Neural progenitor cell (in vitro differentiated cells): ENCODE data around the gene POLE. TPM values are rescaled to one million over a fixed set of nuclear protein-coding genes. Genes with fewer than 3 reads are reported as not detected.

Experiments used
- DNase-seq: peaks from one replicate; pipeline ENCODE4 v3.0.0-alpha.2; 2016; ENCODE audit warnings: low spot score
- H2AFZ ChIP-seq: fragments of 200-600 bp; sonication (generic); replicated peaks from 2 replicates; pipeline ENCODE4 v1.6.1; 2016; ENCODE audit warnings: antibody characterized with exemption
- H3F3A ChIP-seq: fragments of 200-600 bp; sonication (generic); 2 replicates; pipeline ENCODE4 v1.6.1; 2016; ENCODE audit warnings: antibody characterized with exemption, low read depth
- H3K27ac ChIP-seq: fragments of 200-600 bp; sonication (generic); 2 replicates; pipeline ENCODE4 v1.5.1; 2016; ENCODE audit warnings: mild to moderate bottlenecking
- H3K27me3 ChIP-seq: fragments of 200-600 bp; sonication (generic); 2 replicates; pipeline ENCODE4 v1.6.1; 2016; ENCODE audit warnings: mild to moderate bottlenecking, moderate library complexity
- H3K36me3 ChIP-seq: fragments of 200-600 bp; sonication (generic); 2 replicates; pipeline ENCODE4 v1.5.1; 2016
- H3K4me1 ChIP-seq: fragments of 200-600 bp; sonication (generic); 2 replicates; pipeline ENCODE4 v1.6.1; 2016; ENCODE audit warnings: mixed run types
- H3K4me2 ChIP-seq: fragments of 200-600 bp; sonication (generic); 2 replicates; pipeline ENCODE4 v1.6.1; 2016
- H3K4me3 ChIP-seq: fragments of 200-600 bp; sonication (generic); 2 replicates; pipeline ENCODE4 v1.5.1; 2016
- H3K79me2 ChIP-seq: fragments of 200-600 bp; sonication (generic); 2 replicates; pipeline ENCODE4 v1.6.1; 2016; ENCODE audit warnings: low read depth
- H3K9ac ChIP-seq: fragments of 200-600 bp; sonication (generic); 2 replicates; pipeline ENCODE4 v1.6.1; 2016
- H3K9me3 ChIP-seq: fragments of 200-600 bp; sonication (generic); 2 replicates; pipeline ENCODE4 v1.5.1; 2016; ENCODE audit warnings: low read depth
- H4K20me1 ChIP-seq: fragments of 200-600 bp; sonication (generic); 2 replicates; pipeline ENCODE4 v1.6.1; 2016; ENCODE audit warnings: low read depth
- H3K27ac Mint-ChIP-seq: 3 replicates; pipeline ENCODE4 v1.8.0; 2021; ENCODE audit warnings: mixed read lengths
- H3K27me3 Mint-ChIP-seq: 2 replicates; pipeline ENCODE4 v1.8.0; 2022; ENCODE audit warnings: low read depth, mild to moderate bottlenecking, inconsistent platforms, moderate library complexity, mixed read lengths; ENCODE audit not compliant: insufficient read depth
- H3K36me3 Mint-ChIP-seq: 3 replicates; pipeline ENCODE4 v1.8.0; 2021; ENCODE audit warnings: mixed read lengths
- H3K4me1 Mint-ChIP-seq: 3 replicates; pipeline ENCODE4 v1.8.0; 2021; ENCODE audit warnings: mixed read lengths
- H3K4me3 Mint-ChIP-seq: 3 replicates; pipeline ENCODE4 v1.8.0; 2021; ENCODE audit warnings: mild to moderate bottlenecking, moderate library complexity, mixed read lengths
- H3K9me3 Mint-ChIP-seq: 3 replicates; pipeline ENCODE4 v1.8.0; 2020; ENCODE audit warnings: mixed read lengths
- EZH2 ChIP-seq: fragments of 200-600 bp; sonication (generic); IDR thresholded peaks from 2 replicates; pipeline ENCODE4 v1.6.1; 2017; ENCODE audit warnings: antibody characterized with exemption, mild to moderate bottlenecking, moderate library complexity
- EZH2phosphoT487 ChIP-seq: fragments of 200-600 bp; sonication (generic); IDR thresholded peaks from 2 replicates; pipeline ENCODE4 v1.6.1; 2017; ENCODE audit warnings: antibody characterized with exemption
- total RNA-seq: library from RNA; depleted of rRNA; stranded (reverse); fragments of >200 nt; gene quantifications from 2 replicates; pipeline ENCODE4 v1.2.3, GENCODE V29; 2015; ENCODE audit warnings: low replicate concordance
- TF ChIP-seq, protein P1 (sequence below): fragments of 200-600 bp; sonication (generic); IDR thresholded peaks from 2 replicates; pipeline ENCODE4 v1.5.1; 2017; ENCODE audit warnings: antibody characterized with exemption, mild to moderate bottlenecking

The POLE gene
- total RNA-seq, 1 donor from 2014 or later, result 46.8 TPM

GRCh38 chr12:132592282-132592970 is 94.7 kb downstream of the POLE start:
- no peak overlapping the region for H3K4me2 ChIP-seq
- Mint-ChIP-seq H3K27ac (no peak overlapping the region), H3K9me3 (peaks cover 2% of the 10 kb centered on the region), H3K4me3 (no peak overlapping the region), H3K27me3 (peaks cover 8% of the 10 kb centered on the region), H3K4me1 (peaks cover 12% of the 10 kb centered on the region), H3K36me3 (no peaks in the 10 kb centered on the region)
- DNase-seq, result no peak
- no peaks in the 10 kb centered on the region for H3K36me3 ChIP-seq
- no peak overlapping the region for H2AFZ ChIP-seq
- peaks cover under 1% of the 10 kb centered on the region for H4K20me1 ChIP-seq
- H3K9ac ChIP-seq, result no peak overlapping the region
- H3K27ac ChIP-seq, result no peak overlapping the region
- no peaks in the 10 kb centered on the region for H3K9me3 ChIP-seq
- peaks cover 100% of the 10 kb centered on the region for H3K27me3 ChIP-seq
- peaks cover 5% of the 10 kb centered on the region for H3F3A ChIP-seq
- TF ChIP-seq, protein P1, sequence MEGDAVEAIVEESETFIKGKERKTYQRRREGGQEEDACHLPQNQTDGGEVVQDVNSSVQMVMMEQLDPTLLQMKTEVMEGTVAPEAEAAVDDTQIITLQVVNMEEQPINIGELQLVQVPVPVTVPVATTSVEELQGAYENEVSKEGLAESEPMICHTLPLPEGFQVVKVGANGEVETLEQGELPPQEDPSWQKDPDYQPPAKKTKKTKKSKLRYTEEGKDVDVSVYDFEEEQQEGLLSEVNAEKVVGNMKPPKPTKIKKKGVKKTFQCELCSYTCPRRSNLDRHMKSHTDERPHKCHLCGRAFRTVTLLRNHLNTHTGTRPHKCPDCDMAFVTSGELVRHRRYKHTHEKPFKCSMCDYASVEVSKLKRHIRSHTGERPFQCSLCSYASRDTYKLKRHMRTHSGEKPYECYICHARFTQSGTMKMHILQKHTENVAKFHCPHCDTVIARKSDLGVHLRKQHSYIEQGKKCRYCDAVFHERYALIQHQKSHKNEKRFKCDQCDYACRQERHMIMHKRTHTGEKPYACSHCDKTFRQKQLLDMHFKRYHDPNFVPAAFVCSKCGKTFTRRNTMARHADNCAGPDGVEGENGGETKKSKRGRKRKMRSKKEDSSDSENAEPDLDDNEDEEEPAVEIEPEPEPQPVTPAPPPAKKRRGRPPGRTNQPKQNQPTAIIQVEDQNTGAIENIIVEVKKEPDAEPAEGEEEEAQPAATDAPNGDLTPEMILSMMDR, result no peak
- TF ChIP-seq EZH2phosphoT487, result no peak
- no peak for TF ChIP-seq EZH2
- H3K79me2 ChIP-seq, result no peaks in the 10 kb centered on the region
- no peaks in the 10 kb centered on the region for H3K4me1 ChIP-seq
- no peak overlapping the region for H3K4me3 ChIP-seq

DNA sequence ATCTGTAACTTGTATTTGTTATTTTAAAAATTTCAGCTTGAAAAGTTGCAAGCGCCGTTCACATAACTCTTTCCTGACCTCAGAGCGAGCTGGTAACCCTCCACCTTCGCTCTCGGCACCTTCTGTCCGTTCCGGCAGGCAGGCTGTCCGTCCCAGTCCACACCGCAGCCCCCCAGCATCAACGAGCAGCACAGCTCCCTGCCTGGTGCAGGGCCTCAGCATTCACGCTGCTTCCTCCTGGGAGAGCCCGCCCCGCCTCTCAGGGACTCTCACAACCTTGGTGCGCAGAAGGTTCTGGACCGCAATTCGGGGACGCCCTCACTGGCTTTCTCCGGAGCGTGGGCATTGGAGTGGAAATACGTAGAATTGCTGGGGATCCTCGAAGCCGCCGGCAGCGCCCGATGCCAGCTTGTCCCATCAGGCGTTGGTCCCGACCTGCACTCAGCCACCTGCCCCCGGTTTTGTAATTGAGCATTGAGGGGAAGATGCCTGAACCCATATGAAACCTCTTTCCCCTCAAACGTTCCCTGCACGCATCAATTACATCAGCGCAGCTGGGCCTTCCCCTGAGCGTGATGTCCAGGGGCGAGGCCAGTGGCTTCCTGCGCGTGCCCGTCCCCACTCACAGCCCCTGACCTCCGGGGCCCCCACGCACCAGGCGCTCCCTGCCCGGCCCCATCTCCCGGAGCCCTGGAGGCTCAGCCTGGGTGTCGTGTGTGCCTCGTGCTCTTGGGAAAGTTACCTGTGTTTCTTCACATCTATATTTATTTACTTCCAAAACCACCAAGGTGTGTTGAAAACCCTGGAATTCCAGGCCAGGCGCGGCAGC is 95.8 kb downstream of the POLE start:
- Histone ChIP-seq H3K79me2 (no peaks in the 10 kb centered on the region), H4K20me1 (no peaks in the 10 kb centered on the region), H3K27me3 (peaks cover 100% of the 10 kb centered on the region), H3K27ac (no peak overlapping the region), H3K36me3 (no peaks in the 10 kb centered on the region), H3K4me3 (no peak overlapping the region), H3K4me1 (no peaks in the 10 kb centered on the region), H3F3A (no peaks in the 10 kb centered on the region), H3K9me3 (no peaks in the 10 kb centered on the region), H3K4me2 (no peak overlapping the region), H3K9ac (no peak overlapping the region), H2AFZ (no peak overlapping the region)
- H3K4me1 Mint-ChIP-seq, result peaks cover 11% of the 10 kb centered on the region
- no peak overlapping the region for H3K27ac Mint-ChIP-seq
- H3K27me3 Mint-ChIP-seq, result peaks cover 12% of the 10 kb centered on the region
- H3K9me3 Mint-ChIP-seq, result peaks cover 2% of the 10 kb centered on the region
- TF ChIP-seq EZH2, result no peak
- TF ChIP-seq EZH2phosphoT487, result no peak
- TF ChIP-seq, protein P1, result no peak
- no peaks in the 10 kb centered on the region for H3K36me3 Mint-ChIP-seq
- H3K4me3 Mint-ChIP-seq, result no peak overlapping the region
- DNase-seq, result no peak

DNA sequence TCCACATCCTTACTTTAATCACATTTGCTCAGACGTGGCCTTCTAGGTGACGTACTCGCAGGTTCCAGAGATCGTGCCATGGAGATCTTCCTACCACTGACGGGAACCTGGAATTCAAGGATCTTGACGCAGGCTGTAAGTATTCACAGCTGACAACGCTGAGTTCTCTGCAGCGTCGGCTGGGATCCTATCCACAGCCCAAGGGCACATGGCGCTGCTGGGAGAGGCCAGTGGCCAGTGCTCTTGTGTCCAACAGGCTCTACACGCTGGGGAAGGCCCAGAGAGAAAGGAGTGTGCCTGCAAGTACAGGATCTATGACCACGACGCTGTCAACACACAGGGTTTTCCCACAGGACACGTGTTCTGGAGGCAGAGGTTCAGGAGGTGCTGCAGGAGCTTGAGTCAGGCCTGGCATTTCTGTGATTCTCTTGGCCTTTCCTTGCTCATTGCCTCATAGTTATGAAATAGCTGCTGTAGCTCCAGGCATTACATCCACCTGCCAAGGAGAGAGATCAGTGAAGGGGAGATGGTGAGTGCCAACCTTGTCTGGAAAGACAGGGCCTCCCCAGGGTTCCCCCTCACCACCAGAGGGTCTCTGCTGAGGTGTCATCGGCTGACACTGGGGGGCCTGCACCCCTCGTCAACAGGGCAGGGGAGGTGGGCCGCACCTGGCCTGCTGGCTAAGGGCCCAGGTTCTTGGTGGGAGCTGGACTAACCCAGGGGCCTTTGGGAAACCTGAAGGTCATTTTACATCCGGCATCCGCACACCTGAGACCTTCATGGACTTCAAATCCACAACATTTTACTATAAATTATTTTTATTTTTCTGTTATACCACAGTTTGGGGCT is 98.1 kb downstream of the POLE start:
- no peak overlapping the region for H3K4me3 Mint-ChIP-seq
- TF ChIP-seq, protein P1, result no peak
- TF ChIP-seq EZH2 (no peak), EZH2phosphoT487 (no peak)
- H3K4me1 ChIP-seq, result peaks cover 2% of the 10 kb centered on the region
- peaks cover 10% of the 10 kb centered on the region for H3K4me1 Mint-ChIP-seq
- DNase-seq, result no peak
- no peak overlapping the region for H3K4me2 ChIP-seq
- no peaks in the 10 kb centered on the region for H3K9me3 ChIP-seq
- no peak overlapping the region for H3K27ac ChIP-seq
- H3F3A ChIP-seq, result peaks cover 9% of the 10 kb centered on the region
- H3K27ac Mint-ChIP-seq, result no peak overlapping the region
- H3K27me3 ChIP-seq, result peaks cover 100% of the 10 kb centered on the region
- H3K36me3 Mint-ChIP-seq, result peaks cover under 1% of the 10 kb centered on the region
- H2AFZ ChIP-seq, result no peak overlapping the region
- H4K20me1 ChIP-seq, result peaks cover 19% of the 10 kb centered on the region
- H3K9me3 Mint-ChIP-seq, result peaks cover 2% of the 10 kb centered on the region
- H3K27me3 Mint-ChIP-seq, result peaks cover 15% of the 10 kb centered on the region
- no peaks in the 10 kb centered on the region for H3K36me3 ChIP-seq
- no peak overlapping the region for H3K9ac ChIP-seq
- no peak overlapping the region for H3K4me3 ChIP-seq
- no peaks in the 10 kb centered on the region for H3K79me2 ChIP-seq
